Stimulated activated CD4-positive, alpha-beta T cell treated with anti-CD3 and anti-CD28 coated beads, Interleukin-4, amount 100 ng/mL, for 48 hours (primary cell): ENCODE results near the gene LPAR1.

Experiments used
- DNase-seq, 2 donors: peaks; one replicate each; pipeline ENCODE4 v3.0.0-alpha.2; 2020; ENCODE audit warnings: low read depth in 2 of 2

LPAR1 gene

GRCh38 chr9:110999379-110999778 lies 38.9 kb downstream of the LPAR1 start:
- no peak for DNase-seq

DNA sequence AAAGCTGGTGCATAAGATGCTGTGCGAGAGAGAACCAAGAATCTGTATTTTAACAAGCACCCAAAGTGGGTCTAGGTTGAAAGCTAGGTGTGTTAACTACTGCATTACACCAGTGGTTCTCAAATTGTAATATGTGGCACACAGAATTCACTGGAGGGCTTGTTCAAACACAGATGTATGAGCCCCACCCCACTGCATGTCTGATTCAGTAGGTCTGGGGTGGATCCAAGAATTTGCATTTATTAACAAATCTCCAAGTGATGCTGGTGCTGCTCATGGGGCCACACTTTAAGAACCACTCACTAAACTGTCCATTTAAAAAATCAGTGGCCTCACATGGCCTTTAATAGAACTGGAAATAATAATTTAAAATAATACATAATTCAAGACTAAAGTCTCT lies 40.4 kb downstream of the LPAR1 start:
- no peak for DNase-seq

- no peak for DNase-seq
Measured at GRCh38 chr9:110996436-110997220, 41.6 kb downstream of the LPAR1 start.

- DNase-seq: no peak
Measured at GRCh38 chr9:110995420-110996340, 42.6 kb downstream of the LPAR1 start.

GRCh38 chr9:110994771-110995241 lies 43.5 kb downstream of the LPAR1 start:
- DNase-seq: no peak

DNA sequence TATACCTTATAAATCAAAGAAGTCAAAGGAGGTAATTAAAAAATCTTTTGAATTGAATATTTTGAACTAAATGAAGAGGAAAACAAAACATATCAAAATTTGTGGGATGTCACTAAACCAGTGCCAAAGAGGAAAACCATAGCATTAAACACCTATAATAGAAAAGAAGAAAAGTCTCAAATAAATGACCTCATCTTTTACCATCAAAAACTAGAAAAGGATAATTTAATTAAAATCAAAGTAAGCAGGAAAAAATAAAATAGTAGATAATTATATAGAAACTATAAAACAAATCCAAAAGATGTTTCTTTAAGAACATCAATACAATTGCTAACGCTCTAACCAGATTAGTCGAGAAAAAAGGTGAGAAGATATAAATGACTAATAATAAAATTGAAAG lies 47.8 kb downstream of the LPAR1 start:
- no peak for DNase-seq

DNA sequence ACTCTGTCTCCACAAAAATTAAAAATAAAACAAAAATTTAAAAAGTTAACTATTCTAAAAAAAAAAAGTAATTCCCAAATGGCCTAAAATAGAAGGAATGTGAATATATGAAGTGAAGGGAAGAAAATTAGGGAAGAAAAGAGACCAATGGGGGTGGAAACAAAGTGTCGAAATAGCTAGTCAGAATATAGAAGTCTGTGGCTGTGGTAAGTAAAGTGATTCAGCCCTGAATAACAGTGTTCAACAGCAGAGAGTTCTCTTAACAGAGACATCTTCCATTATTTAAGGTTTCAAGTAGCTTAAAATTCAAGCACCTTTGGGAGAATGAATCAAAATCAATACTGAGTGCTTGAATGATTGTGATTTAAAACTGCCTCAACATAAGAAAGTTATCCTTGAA lies 51.7 kb downstream of the LPAR1 start:
- DNase-seq: no peak

DNA sequence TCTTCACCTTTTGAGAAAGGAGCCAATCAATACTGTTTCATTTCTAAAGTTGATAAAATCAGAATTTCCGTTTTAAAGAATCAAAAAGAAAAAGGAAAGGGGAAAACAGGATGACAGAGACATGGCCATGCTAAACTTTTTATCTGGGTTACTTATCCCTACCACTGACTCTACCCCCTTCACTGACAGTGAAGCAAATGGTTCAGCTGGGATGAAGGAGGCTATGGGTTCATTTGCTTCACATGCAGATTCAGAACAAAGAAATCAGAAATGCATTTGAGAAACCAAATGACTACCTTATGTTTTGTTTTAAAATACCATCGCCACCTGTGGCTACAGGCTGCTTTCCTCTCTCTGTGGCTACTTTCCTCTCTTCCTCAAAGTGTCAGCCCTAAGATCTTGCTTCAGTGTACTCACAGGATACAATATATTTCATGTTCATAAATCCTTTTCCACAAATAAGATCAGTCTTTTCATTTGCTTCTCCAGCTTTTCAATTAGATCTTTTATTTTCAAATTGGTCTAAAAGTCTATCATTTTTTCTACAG lies 53.3 kb downstream of the LPAR1 start:
- DNase-seq: no peak

DNA sequence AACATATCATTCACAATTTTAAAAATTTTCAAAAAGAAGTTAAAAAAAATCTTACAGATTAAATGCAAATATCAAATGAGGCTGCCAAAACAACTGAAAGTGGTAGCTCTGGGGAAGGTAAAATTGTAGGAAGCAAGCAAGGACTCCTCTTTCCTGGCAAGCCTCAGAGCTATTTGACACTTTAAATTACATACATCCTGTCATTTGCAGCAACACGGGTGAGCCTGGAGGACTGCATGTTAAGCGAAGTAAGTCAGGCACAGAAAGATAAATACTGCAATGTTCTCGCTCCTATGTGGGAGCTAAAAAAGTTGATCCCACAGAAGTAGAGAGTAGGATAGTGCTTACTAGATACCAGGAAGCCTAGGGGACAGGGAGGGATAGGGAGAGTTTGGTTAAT lies 58.0 kb downstream of the LPAR1 start:
- no peak for DNase-seq

DNA sequence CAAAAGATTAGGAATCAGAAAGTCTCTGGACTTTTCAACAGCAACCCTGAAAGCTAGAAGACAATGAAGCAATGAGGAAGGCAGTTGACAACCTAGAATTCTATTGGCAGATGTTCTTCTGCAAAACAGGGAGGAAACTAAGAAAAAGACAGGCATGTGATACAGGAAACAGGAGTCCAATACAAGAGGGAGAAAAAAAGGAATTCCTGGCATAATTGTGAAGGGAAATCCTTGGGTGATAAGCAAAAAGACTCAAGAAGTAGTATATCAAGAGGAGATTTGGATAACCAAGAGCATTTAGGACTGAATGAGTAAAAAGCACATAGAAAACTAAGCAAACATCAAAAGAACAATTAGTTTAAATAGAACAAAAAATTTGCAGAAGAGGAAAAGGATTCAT lies 58.6 kb downstream of the LPAR1 start:
- DNase-seq: no peak

GRCh38 chr9:110978516-110978915 lies 59.8 kb downstream of the LPAR1 start:
- no peak for DNase-seq

DNA sequence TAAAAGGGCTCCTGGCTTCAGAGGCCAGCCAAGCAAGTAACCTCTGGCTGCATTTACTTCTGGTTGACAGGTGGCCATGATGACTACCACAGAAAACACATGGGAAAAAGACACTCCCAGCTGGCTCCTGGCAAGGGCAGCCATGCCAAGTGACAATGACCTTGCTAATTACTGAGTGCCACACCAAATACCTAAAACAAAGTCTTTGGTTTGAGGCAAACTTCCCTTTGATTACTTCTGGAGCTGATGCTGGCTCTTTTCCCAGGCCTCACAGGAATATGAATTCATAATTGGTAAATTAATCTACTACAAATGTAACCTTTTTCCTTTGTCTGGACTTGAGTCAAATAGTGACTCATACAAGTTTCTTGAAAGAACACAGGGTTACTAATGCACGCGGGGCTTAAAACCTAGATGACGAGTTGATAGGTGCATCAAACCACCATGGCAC lies 61.0 kb downstream of the LPAR1 start:
- DNase-seq: no peak

DNA sequence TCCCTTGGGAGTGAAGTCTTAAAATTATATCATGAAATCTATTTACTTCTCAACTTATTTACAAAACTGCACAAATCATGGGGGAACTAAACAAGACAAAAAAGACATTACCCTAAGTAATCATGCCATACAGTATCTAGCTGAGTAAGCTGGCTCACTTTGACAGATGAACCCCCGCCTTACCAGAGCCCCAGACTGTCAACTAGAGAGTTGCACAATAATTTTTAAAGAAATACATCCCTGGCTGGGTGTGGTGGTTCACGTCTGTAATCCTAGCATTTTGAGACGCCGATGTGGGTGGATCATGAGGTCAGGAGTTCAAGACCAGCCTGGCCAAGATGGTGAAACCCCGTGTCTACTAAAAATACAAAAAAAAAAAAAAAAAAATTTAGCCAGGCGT lies 62.3 kb downstream of the LPAR1 start:
- DNase-seq: no peak

DNA sequence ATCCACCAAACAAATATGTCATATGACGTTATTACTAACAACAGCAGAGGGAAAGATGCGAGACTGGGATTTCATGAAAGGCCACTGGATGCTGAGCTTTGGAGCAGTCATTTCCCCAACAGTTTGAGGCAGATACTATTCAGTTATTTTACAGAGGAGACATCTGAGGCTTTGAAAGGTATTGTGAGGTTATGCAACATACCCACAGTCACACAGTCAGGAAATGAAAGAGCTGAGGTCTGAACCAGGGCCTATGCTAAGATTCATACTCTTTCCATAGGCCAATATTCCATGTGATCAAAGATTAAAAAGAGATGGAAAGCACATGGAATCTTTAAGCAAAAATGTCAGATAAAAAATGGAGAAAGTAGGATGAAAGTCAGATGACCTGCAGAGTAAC lies 63.0 kb downstream of the LPAR1 start:
- DNase-seq: no peak

- DNase-seq: no peak
Measured at GRCh38 chr9:110971705-110972104, 66.6 kb downstream of the LPAR1 start.

GRCh38 chr9:110971234-110971633 lies 67.0 kb downstream of the LPAR1 start:
- no peak for DNase-seq

- DNase-seq: no peak
Measured at GRCh38 chr9:110969971-110970386, 68.3 kb downstream of the LPAR1 start.

GRCh38 chr9:110968096-110968495 lies 70.2 kb downstream of the LPAR1 start:
- no peak for DNase-seq

- no peak for DNase-seq
Measured at GRCh38 chr9:110967196-110967595, 71.1 kb downstream of the LPAR1 start.

GRCh38 chr9:110960288-110960687 lies 78.0 kb downstream of the LPAR1 start:
- no peak for DNase-seq

DNA sequence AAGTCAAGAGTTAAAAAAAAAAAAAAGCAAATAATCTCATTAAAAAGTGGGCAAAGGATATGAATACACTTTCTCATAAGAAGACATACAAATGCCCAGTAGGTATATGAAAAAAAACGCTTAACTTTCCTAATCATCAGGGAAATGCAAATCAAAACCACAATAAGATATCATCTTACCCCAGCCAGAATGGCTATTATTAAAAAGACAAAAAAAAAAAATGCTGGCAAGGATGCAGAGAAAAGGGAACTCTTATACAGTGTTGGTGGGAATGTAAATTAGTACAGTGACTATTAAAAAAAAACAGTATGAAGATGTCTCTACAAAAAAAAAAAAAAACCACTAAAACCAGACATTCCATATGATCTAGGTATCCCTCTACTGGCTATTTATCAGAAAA lies 79.4 kb downstream of the LPAR1 start:
- no peak for DNase-seq

GRCh38 chr9:110954822-110955291 lies 83.4 kb downstream of the LPAR1 start:
- DNase-seq: no peak

- no peak for DNase-seq
Measured at GRCh38 chr9:110952540-110952859, 85.8 kb downstream of the LPAR1 start.
